Mesenchymal stem cell (in vitro differentiated cells and primary cell): ENCODE measurements around the gene CCDC85B. TPM values are rescaled to one million over a fixed set of nuclear protein-coding genes. Genes with fewer than 3 reads are reported as not detected.

ENCODE experiments used
- DNase-seq: peaks from one replicate; pipeline ENCODE4 v3.0.0-alpha.2; 2013
- H2AFZ ChIP-seq: one replicate; pipeline ENCODE4 v1.6.1; 2013; ENCODE audit warnings: low read depth, mild to moderate bottlenecking, control low read depth, inconsistent platforms, low read length, moderate library complexity
- H2AK5ac ChIP-seq: 2 replicates; pipeline ENCODE4 v1.6.1; 2013; ENCODE audit warnings: low read length, moderate library complexity, mild to moderate bottlenecking, inconsistent platforms; ENCODE audit not compliant: severe bottlenecking
- H2BK120ac ChIP-seq: one replicate; pipeline ENCODE4 v1.6.1; 2013; ENCODE audit warnings: low read depth, mild to moderate bottlenecking, inconsistent platforms, low read length, moderate library complexity
- H2BK12ac ChIP-seq, 2 experiments: one replicate each; pipeline ENCODE4 v1.6.1; 2013; ENCODE audit warnings: inconsistent platforms in 2 of 2, low read length in 2 of 2, mild to moderate bottlenecking in 2 of 2, moderate library complexity in 2 of 2, control low read depth in 1 of 2
- H2BK15ac ChIP-seq: one replicate; pipeline ENCODE4 v1.6.1; 2013; ENCODE audit warnings: mild to moderate bottlenecking, low read depth, inconsistent platforms; ENCODE audit not compliant: poor library complexity, severe bottlenecking
- H2BK5ac ChIP-seq: 2 replicates; pipeline ENCODE4 v1.6.1; 2013; ENCODE audit warnings: low read depth, mild to moderate bottlenecking, low read length, control low read depth, inconsistent platforms; ENCODE audit not compliant: poor library complexity, severe bottlenecking
- H3K14ac ChIP-seq, 2 experiments: one replicate each; pipeline ENCODE4 v1.6.1; 2013; ENCODE audit warnings: inconsistent platforms in 2 of 2, low read length in 2 of 2, control low read depth in 1 of 2, mild to moderate bottlenecking in 1 of 2, moderate library complexity in 1 of 2
- H3K18ac ChIP-seq, 2 experiments: one replicate each; pipeline ENCODE4 v1.6.1; 2013; ENCODE audit warnings: inconsistent platforms in 2 of 2, low read length in 2 of 2, control low read depth in 1 of 2, low read depth in 1 of 2, mild to moderate bottlenecking in 1 of 2
- H3K23ac ChIP-seq, 2 experiments: one replicate each; pipeline ENCODE4 v1.6.1; 2013; ENCODE audit warnings: inconsistent platforms in 2 of 2, low read length in 2 of 2, mild to moderate bottlenecking in 2 of 2, moderate library complexity in 2 of 2, control low read depth in 1 of 2
- H3K27ac ChIP-seq: 2 replicates; pipeline ENCODE4 v1.5.1; 2013; ENCODE audit warnings: mild to moderate bottlenecking, moderate library complexity, low read length, control low read depth, inconsistent platforms; ENCODE audit not compliant: poor library complexity, severe bottlenecking
- H3K27me3 ChIP-seq, 2 experiments: 2 replicates each; pipeline versions ENCODE4 v1.6.1 to v1.7.0; 2013; ENCODE audit warnings: low read length in 2 of 2, mild to moderate bottlenecking in 2 of 2, moderate library complexity in 2 of 2, control low read depth in 1 of 2, inconsistent platforms in 1 of 2; ENCODE audit not compliant: control insufficient read depth in 1 of 2, insufficient read depth in 1 of 2
- H3K36me3 ChIP-seq, 2 experiments: 2 replicates each; pipeline versions ENCODE4 v1.6.1 to v1.7.0; 2013; ENCODE audit warnings: low read length in 2 of 2, control low read depth in 1 of 2, inconsistent platforms in 1 of 2, low read depth in 1 of 2, mild to moderate bottlenecking in 1 of 2; ENCODE audit not compliant: insufficient read depth in 2 of 2, control insufficient read depth in 1 of 2
- H3K4ac ChIP-seq, 2 experiments: one replicate each; pipeline ENCODE4 v1.6.1; 2013; ENCODE audit warnings: inconsistent platforms in 2 of 2, low read length in 2 of 2, mild to moderate bottlenecking in 2 of 2, moderate library complexity in 2 of 2, control low read depth in 1 of 2, low read depth in 1 of 2
- H3K4me1 ChIP-seq: 2 replicates; pipeline ENCODE4 v1.6.1; 2013; ENCODE audit warnings: low read depth, low read length, control low read depth; ENCODE audit not compliant: control insufficient read depth, insufficient read depth
- H3K4me2 ChIP-seq: 2 replicates; pipeline ENCODE4 v1.6.1; 2013; ENCODE audit warnings: low read length, mild to moderate bottlenecking, inconsistent platforms; ENCODE audit not compliant: poor library complexity, severe bottlenecking
- H3K4me3 ChIP-seq, 2 experiments: 2 replicates each; pipeline versions ENCODE4 v1.5.1 to v1.7.0; 2013; ENCODE audit warnings: low read length in 2 of 2, mild to moderate bottlenecking in 2 of 2, control low read depth in 1 of 2, low read depth in 1 of 2; ENCODE audit not compliant: insufficient read depth in 1 of 2
- H3K79me1 ChIP-seq: replicated peaks from 2 replicates; pipeline ENCODE4 v1.6.1; 2013; ENCODE audit warnings: mild to moderate bottlenecking, control low read depth, low read length, inconsistent platforms; ENCODE audit not compliant: poor library complexity, severe bottlenecking
- H3K9ac ChIP-seq: 2 replicates; pipeline ENCODE4 v1.7.0; 2013; ENCODE audit warnings: mild to moderate bottlenecking, low read length, moderate library complexity
- H3K9me3 ChIP-seq: 2 replicates; pipeline ENCODE4 v1.7.0; 2013; ENCODE audit warnings: mild to moderate bottlenecking, low read length; ENCODE audit not compliant: control insufficient read depth
- H4K8ac ChIP-seq: one replicate; pipeline ENCODE4 v1.6.1; 2013; ENCODE audit warnings: inconsistent platforms, mild to moderate bottlenecking, low read length, moderate library complexity
- H4K91ac ChIP-seq: one replicate; pipeline ENCODE4 v1.6.1; 2013; ENCODE audit warnings: mild to moderate bottlenecking, low read length, inconsistent platforms
- WGBS: methylation state at CpG from one replicate; pipeline ENCODE4 v1.1.7; 2013; ENCODE audit warnings: mixed read lengths; 5-methylcytosine and 5-hydroxymethylcytosine counted together
- polyA plus RNA-seq, 2 experiments: library from polyadenylated mRNA; stranded (reverse); fragments of 200-250 nt; gene quantifications; one replicate each; pipeline ENCODE4 v1.2.3, GENCODE V29; 2013

CCDC85B gene
- 16.4 TPM for polyA plus RNA-seq (2013, experiment 1 of 2)
- polyA plus RNA-seq (2013, experiment 2 of 2), result 16.3 TPM

- H2BK12ac ChIP-seq, result peak within 1 kb of the TSS; percentile 51 to 74
- H3K79me1 ChIP-seq, result peaks cover 7% of the 10 kb centered on the region
- peak within 1 kb of the TSS; percentile 97 for H3K4me2 ChIP-seq
- peak within 1 kb of the TSS; percentile 39 to 97 for H3K4ac ChIP-seq
- H2AFZ ChIP-seq, result peak within 1 kb of the TSS; percentile 29
- H3K4me3 ChIP-seq, result peak within 1 kb of the TSS; percentile 63 to 87
- H3K9ac ChIP-seq, result peak within 1 kb of the TSS; percentile 94
- WGBS, result under 1% methylated on average over 90 of the region's 94 CpGs
- H4K8ac ChIP-seq, result peak within 1 kb of the TSS; percentile 87
- peak within 1 kb of the TSS; percentile 94 to 96 for H3K18ac ChIP-seq
- H2AK5ac ChIP-seq, result peak within 1 kb of the TSS; percentile 34
- H2BK5ac ChIP-seq, result no peak within 1 kb of the TSS
- H3K14ac ChIP-seq, result peak within 1 kb of the TSS; percentile 5 to 98
- DNase-seq, result peak; percentile 97
- peak within 1 kb of the TSS; percentile 97 for H2BK15ac ChIP-seq
- H3K9me3 ChIP-seq, result no peaks in the 10 kb centered on the region
- H4K91ac ChIP-seq, result peak within 1 kb of the TSS; percentile 93
- H3K36me3 ChIP-seq, result peaks cover 46% of the 10 kb centered on the region in 2 experiments
- H3K23ac ChIP-seq, result peak within 1 kb of the TSS; percentile 22 to 84
- H3K27ac ChIP-seq, result peak within 1 kb of the TSS; percentile 79
- peaks cover 43% of the 10 kb centered on the region for H3K4me1 ChIP-seq
- H2BK120ac ChIP-seq, result peak within 1 kb of the TSS; percentile 91
- no peaks in the 10 kb centered on the region for H3K27me3 ChIP-seq
Measured at GRCh38 chr11:65890324-65891218, at the start of gene CCDC85B. TSS of gene CCDC85B (plus strand) at chr11:65890673. CDS start at chr11:65890784, 111 bp downstream.

- Histone ChIP-seq H3K36me3 (no peaks in the 10 kb centered on the region), H3K4me2 (no peak overlapping the region), H3K4me3 (no peak overlapping the region), H2AK5ac (no peak overlapping the region), H3K79me1 (no peaks in the 10 kb centered on the region), H3K23ac (no peak overlapping the region), H2BK120ac (no peak overlapping the region), H3K27ac (no peak overlapping the region), H2AFZ (no peak overlapping the region), H3K9me3 (no peaks in the 10 kb centered on the region), H4K91ac (no peak overlapping the region), H2BK5ac (no peak overlapping the region), H3K18ac (no peak overlapping the region), H3K14ac (no peak overlapping the region), H3K9ac (no peak overlapping the region), H3K4ac (no peak overlapping the region), H3K27me3 (no peaks in the 10 kb centered on the region), H4K8ac (no peak overlapping the region), H2BK15ac (no peak overlapping the region), H2BK12ac (no peak overlapping the region), H3K4me1 (no peaks in the 10 kb centered on the region)
- 90% methylated on average over 4 of the region's 4 CpGs for WGBS
- DNase-seq, result no peak
Measured at GRCh38 chr11:65842144-65842543, 48.3 kb upstream of the CCDC85B start.

- Histone ChIP-seq H3K18ac (no peak overlapping the region), H3K4me2 (no peak overlapping the region), H2BK12ac (no peak overlapping the region), H3K4me3 (no peak overlapping the region), H3K23ac (no peak overlapping the region), H2BK120ac (no peak overlapping the region), H2BK15ac (no peak overlapping the region), H4K8ac (no peak overlapping the region), H2BK5ac (no peak overlapping the region), H3K4ac (no peak overlapping the region), H3K4me1 (no peaks in the 10 kb centered on the region), H4K91ac (no peak overlapping the region), H2AFZ (no peak overlapping the region), H3K27me3 (no peaks in the 10 kb centered on the region), H3K9ac (no peak overlapping the region), H3K9me3 (no peaks in the 10 kb centered on the region), H3K36me3 (no peaks in the 10 kb centered on the region), H3K27ac (no peak overlapping the region), H3K79me1 (no peaks in the 10 kb centered on the region), H2AK5ac (no peak overlapping the region), H3K14ac (no peak overlapping the region)
- WGBS, result 100% methylated on average over 2 of the region's 3 CpGs
- DNase-seq, result no peak
Measured at GRCh38 chr11:65843811-65844210, 46.7 kb upstream of the CCDC85B start.

- no peak overlapping the region for H2AFZ ChIP-seq
- H4K8ac ChIP-seq, result no peak overlapping the region
- no peak overlapping the region for H3K4me3 ChIP-seq
- no peak overlapping the region for H3K23ac ChIP-seq
- no peak overlapping the region for H3K9ac ChIP-seq
- H3K9me3 ChIP-seq, result no peaks in the 10 kb centered on the region
- H2AK5ac ChIP-seq, result no peak overlapping the region
- no peaks in the 10 kb centered on the region for H3K27me3 ChIP-seq
- H3K79me1 ChIP-seq, result no peaks in the 10 kb centered on the region
- no peak overlapping the region for H2BK120ac ChIP-seq
- 92% methylated on average over 8 of the region's 10 CpGs for WGBS
- no peaks in the 10 kb centered on the region for H3K36me3 ChIP-seq
- no peak overlapping the region for H2BK12ac ChIP-seq
- no peak overlapping the region for H4K91ac ChIP-seq
- H2BK5ac ChIP-seq, result no peak overlapping the region
- H3K27ac ChIP-seq, result no peak overlapping the region
- H2BK15ac ChIP-seq, result no peak overlapping the region
- no peaks in the 10 kb centered on the region for H3K4me1 ChIP-seq
- no peak for DNase-seq
- no peak overlapping the region for H3K4me2 ChIP-seq
- no peak overlapping the region for H3K4ac ChIP-seq
- H3K18ac ChIP-seq, result no peak overlapping the region
- H3K14ac ChIP-seq, result no peak overlapping the region
Measured at GRCh38 chr11:65844231-65844872, 46.1 kb upstream of the CCDC85B start.
